ENCODE measurements around the gene TOP2A.

TOP2A gene

GRCh38 chr17:40450175-40450574 lies 32.5 kb upstream of the TOP2A start:
- H3K27ac ChIP-seq (ENCODE audit: low read depth, low read length): peak overlapping the region; percentile 92
- no peak overlapping the region for H3K9ac ChIP-seq (ENCODE audit: low read length)
- H3K27me3 ChIP-seq (ENCODE audit: control insufficient read depth in 1 of 2, insufficient read depth in 2 of 2, low read length in 2 of 2): no peaks in the 10 kb centered on the region
- H3K4me1 ChIP-seq (ENCODE audit: insufficient read depth, low read length): peaks cover 89% of the 10 kb centered on the region
- peak overlapping the region in 1 of 2 donors; percentile 19 for H3K4me3 ChIP-seq (ENCODE audit: low read depth in 1 of 2, low read length in 2 of 2)
- H3K9me3 ChIP-seq (ENCODE audit: low read length): no peaks in the 10 kb centered on the region
- peaks cover 46% of the 10 kb centered on the region for H3K36me3 ChIP-seq (ENCODE audit: insufficient read depth, low read length)

- H3K4me1 ChIP-seq (ENCODE audit: insufficient read depth, low read length): peaks cover 82% of the 10 kb centered on the region
- peak overlapping the region; percentile 98 for H3K27ac ChIP-seq (ENCODE audit: low read depth, low read length)
- H3K4me3 ChIP-seq (ENCODE audit: low read depth in 1 of 2, low read length in 2 of 2): peak overlapping the region; percentile 7 to 77
- H3K36me3 ChIP-seq (ENCODE audit: insufficient read depth, low read length): peaks cover 33% of the 10 kb centered on the region
- no peaks in the 10 kb centered on the region for H3K9me3 ChIP-seq (ENCODE audit: low read length)
- peak overlapping the region; percentile 60 for H3K9ac ChIP-seq (ENCODE audit: low read length)
- no peaks in the 10 kb centered on the region for H3K27me3 ChIP-seq (ENCODE audit: control insufficient read depth in 1 of 2, insufficient read depth in 2 of 2, low read length in 2 of 2)
Observed at GRCh38 chr17:40448639-40449261, 31.1 kb upstream of the TOP2A start.

GRCh38 chr17:40448213-40448638 lies 30.5 kb upstream of the TOP2A start:
- H3K27ac ChIP-seq (ENCODE audit: low read depth, low read length): peak overlapping the region; percentile 98
- peak overlapping the region; percentile 43 to 77 for H3K4me3 ChIP-seq (ENCODE audit: low read depth in 1 of 2, low read length in 2 of 2)
- H3K4me1 ChIP-seq (ENCODE audit: insufficient read depth, low read length): peaks cover 76% of the 10 kb centered on the region

GRCh38 chr17:40447806-40448205 lies 30.1 kb upstream of the TOP2A start:
- peak overlapping the region; percentile 43 to 77 for H3K4me3 ChIP-seq (ENCODE audit: low read depth in 1 of 2, low read length in 2 of 2)
- H3K9me3 ChIP-seq (ENCODE audit: low read length): no peaks in the 10 kb centered on the region
- H3K9ac ChIP-seq (ENCODE audit: low read length): peak overlapping the region; percentile 60
- peak overlapping the region; percentile 98 for H3K27ac ChIP-seq (ENCODE audit: low read depth, low read length)
- peaks cover 23% of the 10 kb centered on the region for H3K36me3 ChIP-seq (ENCODE audit: insufficient read depth, low read length)
- no peaks in the 10 kb centered on the region for H3K27me3 ChIP-seq (ENCODE audit: control insufficient read depth in 1 of 2, insufficient read depth in 2 of 2, low read length in 2 of 2)
- peaks cover 74% of the 10 kb centered on the region for H3K4me1 ChIP-seq (ENCODE audit: insufficient read depth, low read length)

More at GRCh38 chr17:40448213-40448638, 30.5 kb upstream of the TOP2A start:
- Histone ChIP-seq H3K36me3 (ENCODE audit: insufficient read depth, low read length) (peaks cover 28% of the 10 kb centered on the region), H3K9me3 (ENCODE audit: low read length) (no peaks in the 10 kb centered on the region), H3K27me3 (ENCODE audit: control insufficient read depth in 1 of 2, insufficient read depth in 2 of 2, low read length in 2 of 2) (no peaks in the 10 kb centered on the region), H3K9ac (ENCODE audit: low read length) (peak overlapping the region; percentile 60)

- Histone ChIP-seq H3K27me3 (ENCODE audit: control insufficient read depth in 1 of 2, insufficient read depth in 2 of 2, low read length in 2 of 2) (no peaks in the 10 kb centered on the region), H3K4me1 (ENCODE audit: insufficient read depth, low read length) (peaks cover 74% of the 10 kb centered on the region), H3K9ac (ENCODE audit: low read length) (peak overlapping the region; percentile 60), H3K9me3 (ENCODE audit: low read length) (no peaks in the 10 kb centered on the region), H3K4me3 (ENCODE audit: low read depth in 1 of 2, low read length in 2 of 2) (peak overlapping the region; percentile 43 to 77), H3K27ac (ENCODE audit: low read depth, low read length) (peak overlapping the region; percentile 98), H3K36me3 (ENCODE audit: insufficient read depth, low read length) (peaks cover 17% of the 10 kb centered on the region)
Observed at GRCh38 chr17:40447148-40447644, 29.5 kb upstream of the TOP2A start.

- peak overlapping the region; percentile 77 to 80 for H3K4me3 ChIP-seq (ENCODE audit: low read depth in 1 of 2, low read length in 2 of 2)
- H3K36me3 ChIP-seq (ENCODE audit: insufficient read depth, low read length): peaks cover 13% of the 10 kb centered on the region
- H3K27me3 ChIP-seq (ENCODE audit: control insufficient read depth in 1 of 2, insufficient read depth in 2 of 2, low read length in 2 of 2): no peaks in the 10 kb centered on the region
- no peaks in the 10 kb centered on the region for H3K9me3 ChIP-seq (ENCODE audit: low read length)
- peaks cover 67% of the 10 kb centered on the region for H3K4me1 ChIP-seq (ENCODE audit: insufficient read depth, low read length)
- H3K27ac ChIP-seq (ENCODE audit: low read depth, low read length): peak overlapping the region; percentile 98
- H3K9ac ChIP-seq (ENCODE audit: low read length): peak overlapping the region; percentile 90
Observed at GRCh38 chr17:40445751-40446468, 28.2 kb upstream of the TOP2A start.

GRCh38 chr17:40443988-40444899 lies 26.5 kb upstream of the TOP2A start:
- H3K36me3 ChIP-seq (ENCODE audit: insufficient read depth, low read length): peaks cover 13% of the 10 kb centered on the region
- H3K9ac ChIP-seq (ENCODE audit: low read length): peak overlapping the region; percentile 90
- H3K9me3 ChIP-seq (ENCODE audit: low read length): no peaks in the 10 kb centered on the region
- H3K4me3 ChIP-seq (ENCODE audit: low read depth in 1 of 2, low read length in 2 of 2): peak overlapping the region; percentile 77 to 80
- H3K27ac ChIP-seq (ENCODE audit: low read depth, low read length): peak overlapping the region; percentile 98
- peaks cover 52% of the 10 kb centered on the region for H3K4me1 ChIP-seq (ENCODE audit: insufficient read depth, low read length)
- H3K27me3 ChIP-seq (ENCODE audit: control insufficient read depth in 1 of 2, insufficient read depth in 2 of 2, low read length in 2 of 2): no peaks in the 10 kb centered on the region

- H3K4me1 ChIP-seq (ENCODE audit: insufficient read depth, low read length): peaks cover 44% of the 10 kb centered on the region
- H3K9ac ChIP-seq (ENCODE audit: low read length): peak within 1 kb of the TSS; percentile 90
- H3K4me3 ChIP-seq (ENCODE audit: low read depth in 1 of 2, low read length in 2 of 2): peak within 1 kb of the TSS; percentile 77 to 93
Observed at GRCh38 chr17:40443196-40443987, 25.7 kb upstream of the TOP2A start, which contains the start of gene IGFBP4. Gene IGFBP4, plus strand, starts transcription at chr17:40443450. Its CDS starts 286 bp downstream, at chr17:40443736.

GRCh38 chr17:40442392-40443195 lies 24.9 kb upstream of the TOP2A start:
- peaks cover 6% of the 10 kb centered on the region for H3K36me3 ChIP-seq (ENCODE audit: insufficient read depth, low read length)
- no peaks in the 10 kb centered on the region for H3K9me3 ChIP-seq (ENCODE audit: low read length)
- H3K27me3 ChIP-seq (ENCODE audit: control insufficient read depth in 1 of 2, insufficient read depth in 2 of 2, low read length in 2 of 2): no peaks in the 10 kb centered on the region
- H3K27ac ChIP-seq (ENCODE audit: low read depth, low read length): peak overlapping the region; percentile 98
- H3K9ac ChIP-seq (ENCODE audit: low read length): peak overlapping the region; percentile 51
- H3K4me3 ChIP-seq (ENCODE audit: low read depth in 1 of 2, low read length in 2 of 2): peak overlapping the region; percentile 49 to 93
- peaks cover 39% of the 10 kb centered on the region for H3K4me1 ChIP-seq (ENCODE audit: insufficient read depth, low read length)

More at GRCh38 chr17:40443196-40443987, 25.7 kb upstream of the TOP2A start, which contains the start of gene IGFBP4:
- no peaks in the 10 kb centered on the region for H3K27me3 ChIP-seq (ENCODE audit: control insufficient read depth in 1 of 2, insufficient read depth in 2 of 2, low read length in 2 of 2)
- H3K36me3 ChIP-seq (ENCODE audit: insufficient read depth, low read length): peaks cover 7% of the 10 kb centered on the region
- no peaks in the 10 kb centered on the region for H3K9me3 ChIP-seq (ENCODE audit: low read length)
- peak within 1 kb of the TSS; percentile 98 for H3K27ac ChIP-seq (ENCODE audit: low read depth, low read length)

- Histone ChIP-seq H3K27me3 (ENCODE audit: control insufficient read depth in 1 of 2, insufficient read depth in 2 of 2, low read length in 2 of 2) (no peaks in the 10 kb centered on the region), H3K9ac (ENCODE audit: low read length) (no peak overlapping the region), H3K4me3 (ENCODE audit: low read depth in 1 of 2, low read length in 2 of 2) (no peak overlapping the region), H3K4me1 (ENCODE audit: insufficient read depth, low read length) (peaks cover 30% of the 10 kb centered on the region), H3K9me3 (ENCODE audit: low read length) (no peaks in the 10 kb centered on the region), H3K27ac (ENCODE audit: low read depth, low read length) (no peak overlapping the region), H3K36me3 (ENCODE audit: insufficient read depth, low read length) (no peaks in the 10 kb centered on the region)
Observed at GRCh38 chr17:40440166-40440565, 22.5 kb upstream of the TOP2A start.
